ENCODE data around the gene PDS5A. TPM values are rescaled to one million over a fixed set of nuclear protein-coding genes. Genes with fewer than 3 reads are reported as not detected.

The PDS5A gene
- total and polyA plus RNA-seq, 2 donors (not counting 3 experiments of a cell fraction or from before 2014, with no cell fraction given), result 17.5 to 80.8 TPM

DNA sequence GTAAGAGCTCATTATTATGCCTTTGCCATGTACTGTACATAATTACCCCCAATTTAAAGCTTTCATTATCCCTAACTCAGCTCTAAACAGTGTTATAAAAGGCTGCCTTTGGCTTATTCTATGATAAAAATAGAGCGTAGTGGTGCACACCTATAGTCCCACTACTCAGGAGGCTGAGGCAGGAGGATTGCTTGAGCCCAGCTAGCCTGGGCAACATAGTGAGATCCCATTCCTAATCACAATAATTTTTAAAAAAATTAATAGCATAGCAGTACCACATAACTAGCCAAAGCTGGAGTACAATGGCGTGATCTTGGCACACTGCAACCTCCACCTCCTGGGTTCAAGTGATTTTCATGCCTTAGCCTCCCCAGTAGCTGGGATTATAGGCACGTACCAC lies 112.4 kb downstream of the PDS5A start:
- DNase-seq (ENCODE audit: low read depth, low spot score), result no peak
- Histone ChIP-seq H3K9me1 (replicated peaks; ENCODE audit: control insufficient read depth, extremely low read depth, insufficient read depth, low read length) (no peaks in the 10 kb centered on the region), H3K4me1 (ENCODE audit: control insufficient read depth, extremely low read depth, insufficient read depth, low read length) (no peaks in the 10 kb centered on the region), H3K9me3 (replicated peaks; ENCODE audit: control insufficient read depth, insufficient read depth, low read length) (no peaks in the 10 kb centered on the region), H3K27ac (ENCODE audit: insufficient read depth, low read depth, low read length) (no peak overlapping the region), H3K79me2 (ENCODE audit: control insufficient read depth, insufficient read depth, low read length) (no peaks in the 10 kb centered on the region), H3K4me3 (replicated peaks in 1 of 3; ENCODE audit: insufficient read depth in 1 of 3, low read depth in 1 of 3, low read length in 3 of 3) (no peak overlapping the region), H4K20me1 (replicated peaks; ENCODE audit: control insufficient read depth, extremely low read depth, insufficient read depth, low read length) (no peaks in the 10 kb centered on the region), H3K9ac (replicated peaks; ENCODE audit: extremely low read depth, insufficient read depth, low read length) (no peak overlapping the region), H3K4me2 (ENCODE audit: insufficient read depth, low read length) (no peak overlapping the region), H2AFZ (ENCODE audit: low read depth, low read length) (no peak overlapping the region), H3K27me3 (ENCODE audit: control insufficient read depth in 2 of 2, insufficient read depth in 2 of 2, low read length in 2 of 2) (no peaks in the 10 kb centered on the region), H3K36me3 (ENCODE audit: control insufficient read depth in 2 of 2, extremely low read depth in 1 of 2, insufficient read depth in 2 of 2, low read length in 2 of 2) (peaks cover 4 to 16% of the 10 kb centered on the region in 2 experiments)
- CTCF ChIA-PET, result interaction anchor here (1.3 to 1.4 kb wide), 2 partner anchors 9 to 13 kb away, joined by 3 to 5 read pairs; no protein-coding TSS in a partner anchor
- FAIRE-seq, result no peak
- POLR2A ChIA-PET, result no interaction called here
- TF ChIP-seq MAX (IDR thresholded peaks at IDR 0.05; ENCODE audit: insufficient read depth, insufficient read length) (no peak), POLR2A (IDR thresholded peaks at IDR 0.05; ENCODE audit: low read depth, low read length) (no peak), MYC (IDR thresholded peaks at IDR 0.05; ENCODE audit: low read depth, low read length) (no peak), JUN (IDR thresholded peaks at IDR 0.05; ENCODE audit: borderline replicate concordance, insufficient read depth, insufficient read length, low read depth) (no peak), FOS (IDR thresholded peaks at IDR 0.05; ENCODE audit: borderline replicate concordance, insufficient read depth, low read length) (no peak), POLR2AphosphoS5 (IDR thresholded peaks at IDR 0.05; ENCODE audit: insufficient read depth, low read depth, low read length) (no peak), GATA2 (IDR thresholded peaks at IDR 0.05; ENCODE audit: insufficient read depth, insufficient read length, low read depth, low read length) (no peak), EZH2 (IDR thresholded peaks at IDR 0.05; ENCODE audit: borderline replicate concordance, low read depth, low read length, severe bottlenecking) (no peak), CTCF (IDR thresholded peaks at IDR 0.05; ENCODE audit: extremely low read depth in 1 of 2, insufficient read depth in 1 of 2, low read depth in 1 of 2, low read length in 2 of 2) (no peak)
- intact Hi-C loops (cut with micrococcal nuclease) (no loop called here), dilution Hi-C loops (cut with MboI; ENCODE audit: extremely low pct_ligation_motif_present, low sequenced_read_pairs) (no loop called here)
- BruUV-seq (replicated peaks), result no TSS peak
